ENCODE measurements around the gene OLIG2.
A peak's percentile ranks its signal among the peaks of the same experiment; 100 is the strongest.

The OLIG2 gene

GRCh38 chr21:33011462-33011861 is 14.3 kb upstream of the OLIG2 start:
- Histone ChIP-seq H3K27me3 (replicated peaks in 2 of 5; ENCODE audit: control insufficient read depth in 4 of 5, insufficient read depth in 5 of 5, low read length in 4 of 5) (peaks cover 2 to 25% (median 17%) of the 10 kb centered on the region in 5 experiments), H3K9me3 (ENCODE audit: control extremely low read depth in 1 of 5, control insufficient read depth in 4 of 5, insufficient read depth in 2 of 5, low read depth in 1 of 5, low read length in 4 of 5) (no peaks in the 10 kb centered on the region), H3K27ac (ENCODE audit: insufficient read depth in 1 of 2, low read depth in 1 of 2, low read length in 2 of 2, poor library complexity in 1 of 2, severe bottlenecking in 2 of 2) (no peak overlapping the region), H3K36me3 (ENCODE audit: control insufficient read depth in 4 of 4, insufficient read depth in 4 of 4, low read length in 3 of 4) (no peaks in the 10 kb centered on the region), H3K4me3 (ENCODE audit: control insufficient read depth in 1 of 7, extremely low read depth in 1 of 7, insufficient read depth in 4 of 7, low read depth in 2 of 7, low read length in 6 of 7) (no peak overlapping the region), H3K4me1 (ENCODE audit: control extremely low read depth in 1 of 4, control insufficient read depth in 4 of 4, insufficient read depth in 4 of 4, low read length in 3 of 4) (no peaks in the 10 kb centered on the region)
- no peak for DNase-seq
- POLR2A ChIA-PET, result no interaction called here
- CTCF ChIA-PET, result interaction anchor here (2.0 kb wide), 1 partner anchor 17 kb away, joined by 8 read pairs; no protein-coding TSS in a partner anchor
- 100% methylated on average over 1 of the region's 3 CpGs for WGBS (ENCODE audit: insufficient coverage)

- no peak for DNase-seq
- CTCF ChIA-PET, result interaction anchor here (1.2 to 1.4 kb wide), 3 partner anchors 19 to 436 kb away, joined by 3 to 5 read pairs (median 4); no protein-coding TSS in a partner anchor
- Histone ChIP-seq H3K27ac (ENCODE audit: insufficient read depth in 1 of 2, low read depth in 1 of 2, low read length in 2 of 2, poor library complexity in 1 of 2, severe bottlenecking in 2 of 2) (no peak overlapping the region), H3K9me3 (ENCODE audit: control extremely low read depth in 1 of 5, control insufficient read depth in 4 of 5, insufficient read depth in 2 of 5, low read depth in 1 of 5, low read length in 4 of 5) (no peaks in the 10 kb centered on the region), H3K4me1 (ENCODE audit: control extremely low read depth in 1 of 4, control insufficient read depth in 4 of 4, insufficient read depth in 4 of 4, low read length in 3 of 4) (no peaks in the 10 kb centered on the region), H3K27me3 (replicated peaks in 2 of 5; ENCODE audit: control insufficient read depth in 4 of 5, insufficient read depth in 5 of 5, low read length in 4 of 5) (peaks cover 2 to 45% (median 19%) of the 10 kb centered on the region in 5 experiments), H3K4me3 (ENCODE audit: control insufficient read depth in 1 of 7, extremely low read depth in 1 of 7, insufficient read depth in 4 of 7, low read depth in 2 of 7, low read length in 6 of 7) (no peak overlapping the region), H3K36me3 (ENCODE audit: control insufficient read depth in 4 of 4, insufficient read depth in 4 of 4, low read length in 3 of 4) (no peaks in the 10 kb centered on the region)
- 100% methylated on average over 2 of the region's 3 CpGs for WGBS (ENCODE audit: insufficient coverage)
- POLR2A ChIA-PET, result interaction anchor here (0.9 kb wide), 1 partner anchor 10 kb away, joined by 3 read pairs; no protein-coding TSS in a partner anchor
Measured at GRCh38 chr21:33013626-33014025, 12.1 kb upstream of the OLIG2 start.

GRCh38 chr21:33014331-33014730 is 11.4 kb upstream of the OLIG2 start:
- Histone ChIP-seq H3K27me3 (replicated peaks in 2 of 5; ENCODE audit: control insufficient read depth in 4 of 5, insufficient read depth in 5 of 5, low read length in 4 of 5) (peaks cover 2 to 52% (median 23%) of the 10 kb centered on the region in 5 experiments), H3K4me3 (ENCODE audit: control insufficient read depth in 1 of 7, extremely low read depth in 1 of 7, insufficient read depth in 4 of 7, low read depth in 2 of 7, low read length in 6 of 7) (no peak overlapping the region), H3K9me3 (ENCODE audit: control extremely low read depth in 1 of 5, control insufficient read depth in 4 of 5, insufficient read depth in 2 of 5, low read depth in 1 of 5, low read length in 4 of 5) (no peaks in the 10 kb centered on the region), H3K4me1 (ENCODE audit: control extremely low read depth in 1 of 4, control insufficient read depth in 4 of 4, insufficient read depth in 4 of 4, low read length in 3 of 4) (peaks cover 0 to 1% (median 0%) of the 10 kb centered on the region in 4 experiments), H3K27ac (ENCODE audit: insufficient read depth in 1 of 2, low read depth in 1 of 2, low read length in 2 of 2, poor library complexity in 1 of 2, severe bottlenecking in 2 of 2) (no peak overlapping the region), H3K36me3 (ENCODE audit: control insufficient read depth in 4 of 4, insufficient read depth in 4 of 4, low read length in 3 of 4) (no peaks in the 10 kb centered on the region)
- ChIA-PET POLR2A (no interaction called here), CTCF (interaction anchor here (1.2 to 1.4 kb wide), 2 partner anchors 20 to 113 kb away, joined by 4 to 5 read pairs; no protein-coding TSS in a partner anchor)
- DNase-seq, result no peak
- 94% methylated on average over 2 of the region's 2 CpGs for WGBS (ENCODE audit: insufficient coverage)

- Histone ChIP-seq H3K9me3 (ENCODE audit: control extremely low read depth in 1 of 5, control insufficient read depth in 4 of 5, insufficient read depth in 2 of 5, low read depth in 1 of 5, low read length in 4 of 5) (no peaks in the 10 kb centered on the region), H3K27ac (ENCODE audit: insufficient read depth in 1 of 2, low read depth in 1 of 2, low read length in 2 of 2, poor library complexity in 1 of 2, severe bottlenecking in 2 of 2) (no peak overlapping the region), H3K4me1 (ENCODE audit: control extremely low read depth in 1 of 4, control insufficient read depth in 4 of 4, insufficient read depth in 4 of 4, low read length in 3 of 4) (peaks cover 0 to 9% (median 6%) of the 10 kb centered on the region in 4 experiments), H3K27me3 (replicated peaks in 2 of 5; ENCODE audit: control insufficient read depth in 4 of 5, insufficient read depth in 5 of 5, low read length in 4 of 5) (peaks cover 2 to 59% (median 27%) of the 10 kb centered on the region in 5 experiments), H3K36me3 (ENCODE audit: control insufficient read depth in 4 of 4, insufficient read depth in 4 of 4, low read length in 3 of 4) (no peaks in the 10 kb centered on the region), H3K4me3 (ENCODE audit: control insufficient read depth in 1 of 7, extremely low read depth in 1 of 7, insufficient read depth in 4 of 7, low read depth in 2 of 7, low read length in 6 of 7) (no peak overlapping the region)
- no peak for DNase-seq
- WGBS (ENCODE audit: insufficient coverage), result 100% methylated on average over 1 of the region's 4 CpGs
- CTCF ChIA-PET, result no interaction called here
- POLR2A ChIA-PET, result no interaction called here
Measured at GRCh38 chr21:33015096-33015495, 10.6 kb upstream of the OLIG2 start.

GRCh38 chr21:33015756-33016155 is 10.0 kb upstream of the OLIG2 start:
- Histone ChIP-seq H3K9me3 (ENCODE audit: control extremely low read depth in 1 of 5, control insufficient read depth in 4 of 5, insufficient read depth in 2 of 5, low read depth in 1 of 5, low read length in 4 of 5) (no peaks in the 10 kb centered on the region), H3K36me3 (ENCODE audit: control insufficient read depth in 4 of 4, insufficient read depth in 4 of 4, low read length in 3 of 4) (no peaks in the 10 kb centered on the region), H3K4me1 (ENCODE audit: control extremely low read depth in 1 of 4, control insufficient read depth in 4 of 4, insufficient read depth in 4 of 4, low read length in 3 of 4) (peaks cover 0 to 15% (median 11%) of the 10 kb centered on the region in 4 experiments), H3K27ac (ENCODE audit: insufficient read depth in 1 of 2, low read depth in 1 of 2, low read length in 2 of 2, poor library complexity in 1 of 2, severe bottlenecking in 2 of 2) (no peak overlapping the region), H3K4me3 (ENCODE audit: control insufficient read depth in 1 of 7, extremely low read depth in 1 of 7, insufficient read depth in 4 of 7, low read depth in 2 of 7, low read length in 6 of 7) (no peak overlapping the region), H3K27me3 (replicated peaks in 2 of 5; ENCODE audit: control insufficient read depth in 4 of 5, insufficient read depth in 5 of 5, low read length in 4 of 5) (peaks cover 2 to 66% (median 32%) of the 10 kb centered on the region in 5 experiments)
- ChIA-PET CTCF (interaction anchor here (1.8 kb wide), 1 partner anchor 11 kb away, joined by 7 read pairs; the partner anchor contains the start of gene OLIG2), POLR2A (no interaction called here)
- WGBS (ENCODE audit: insufficient coverage), result 50% methylated on average over 1 of the region's 3 CpGs
- DNase-seq, result no peak

GRCh38 chr21:33018707-33019465 is 6.8 kb upstream of the OLIG2 start:
- ChIA-PET CTCF (interaction anchor here (1.2 kb wide), 1 partner anchor 27 kb away, joined by 3 read pairs; no protein-coding TSS in a partner anchor), POLR2A (no interaction called here)
- Histone ChIP-seq H3K4me3 (ENCODE audit: control insufficient read depth in 1 of 7, extremely low read depth in 1 of 7, insufficient read depth in 4 of 7, low read depth in 2 of 7, low read length in 6 of 7) (no peak overlapping the region), H3K27me3 (replicated peaks in 2 of 5; ENCODE audit: control insufficient read depth in 4 of 5, insufficient read depth in 5 of 5, low read length in 4 of 5) (peaks cover 19 to 94% (median 56%) of the 10 kb centered on the region in 5 experiments), H3K9me3 (ENCODE audit: control extremely low read depth in 1 of 5, control insufficient read depth in 4 of 5, insufficient read depth in 2 of 5, low read depth in 1 of 5, low read length in 4 of 5) (no peaks in the 10 kb centered on the region), H3K36me3 (ENCODE audit: control insufficient read depth in 4 of 4, insufficient read depth in 4 of 4, low read length in 3 of 4) (no peaks in the 10 kb centered on the region), H3K27ac (ENCODE audit: insufficient read depth in 1 of 2, low read depth in 1 of 2, low read length in 2 of 2, poor library complexity in 1 of 2, severe bottlenecking in 2 of 2) (no peak overlapping the region), H3K4me1 (ENCODE audit: control extremely low read depth in 1 of 4, control insufficient read depth in 4 of 4, insufficient read depth in 4 of 4, low read length in 3 of 4) (peaks cover under 1 to 31% (median 27%) of the 10 kb centered on the region in 4 experiments)
- 17% methylated on average over 9 of the region's 9 CpGs for whole genome bisulfite sequencing (ENCODE audit: insufficient coverage)
- DNase-seq, result no peak

- peak overlapping the region in 6 of 7 experiments; percentile 11 to 60 (median 48) for H3K4me3 ChIP-seq (ENCODE audit: control insufficient read depth in 1 of 7, extremely low read depth in 1 of 7, insufficient read depth in 4 of 7, low read depth in 2 of 7, low read length in 6 of 7)
- POLR2A ChIA-PET, result no interaction called here
- H3K4me1 ChIP-seq (ENCODE audit: control extremely low read depth in 1 of 4, control insufficient read depth in 4 of 4, insufficient read depth in 4 of 4, low read length in 3 of 4), result peaks cover 5 to 37% (median 33%) of the 10 kb centered on the region in 4 experiments
- CTCF ChIA-PET, result interaction anchor here (0.9 to 1.2 kb wide), 2 partner anchors 28 to 106 kb away, joined by 3 read pairs; no protein-coding TSS in a partner anchor
- no peak overlapping the region for H3K27ac ChIP-seq (ENCODE audit: insufficient read depth in 1 of 2, low read depth in 1 of 2, low read length in 2 of 2, poor library complexity in 1 of 2, severe bottlenecking in 2 of 2)
- peaks cover 19 to 98% (median 61%) of the 10 kb centered on the region in 5 experiments for H3K27me3 ChIP-seq (replicated peaks in 2 of 5; ENCODE audit: control insufficient read depth in 4 of 5, insufficient read depth in 5 of 5, low read length in 4 of 5)
- H3K36me3 ChIP-seq (ENCODE audit: control insufficient read depth in 4 of 4, insufficient read depth in 4 of 4, low read length in 3 of 4), result no peaks in the 10 kb centered on the region
- no peak for DNase-seq
- no peaks in the 10 kb centered on the region for H3K9me3 ChIP-seq (ENCODE audit: control extremely low read depth in 1 of 5, control insufficient read depth in 4 of 5, insufficient read depth in 2 of 5, low read depth in 1 of 5, low read length in 4 of 5)
- WGBS (ENCODE audit: insufficient coverage), result 0% methylated on average over 1 of the region's 17 CpGs
Measured at GRCh38 chr21:33019516-33019884, 6.2 kb upstream of the OLIG2 start.

Measured in common myeloid progenitor, CD34-positive (primary cell).